Activated T-helper 1 cell treated with anti-CD3 and anti-CD28 coated beads, Interleukin-12 subunit alpha, Interleukin-12 subunit beta, Interleukin-2, Interleukin-4 antibody, amounts not matched to agents 30 ng/mL and 10 ng/mL and 1 ng/mL, durations not matched to agents 14 hours and 24 hours and 36 hours (primary cell): Measurements from ENCODE around the gene SLC34A3. TPM values are rescaled to one million over a fixed set of nuclear protein-coding genes. Genes with fewer than 3 reads are reported as not detected.

Experiments used
- DNase-seq: peaks from one replicate; pipeline ENCODE4 v3.0.0; 2021; ENCODE audit warnings: low spot score
- H3K27ac Mint-ChIP-seq: one replicate; pipeline ENCODE4 v1.8.0; 2021; ENCODE audit warnings: mild to moderate bottlenecking, mixed read lengths
- H3K27me3 Mint-ChIP-seq: one replicate; pipeline ENCODE4 v1.8.0; 2022; ENCODE audit warnings: mild to moderate bottlenecking, moderate library complexity, mixed read lengths; ENCODE audit not compliant: insufficient read depth
- H3K36me3 Mint-ChIP-seq: one replicate; pipeline ENCODE4 v1.8.0; 2021; ENCODE audit warnings: low read depth, mixed read lengths
- H3K4me1 Mint-ChIP-seq: one replicate; pipeline ENCODE4 v1.8.0; 2021; ENCODE audit warnings: low read depth, mixed read lengths
- H3K4me3 Mint-ChIP-seq: one replicate; pipeline ENCODE4 v1.8.0; 2021; ENCODE audit warnings: mild to moderate bottlenecking, moderate library complexity, mixed read lengths
- H3K9me3 Mint-ChIP-seq: one replicate; pipeline ENCODE4 v1.8.0; 2021; ENCODE audit warnings: mixed read lengths
- intact Hi-C: fragments of 100-400 bp; cut with micrococcal nuclease; formaldehyde crosslinking; loops from one replicate; pipeline ENCODE4 v1.15.1; 2024
- total RNA-seq: library from RNA; stranded (reverse); gene quantifications from 2 replicates; pipeline ENCODE4 v1.2.3, GENCODE V29; 2022

SLC34A3 gene
- total RNA-seq, 1 donor from 2014 or later, result not detected

DNA sequence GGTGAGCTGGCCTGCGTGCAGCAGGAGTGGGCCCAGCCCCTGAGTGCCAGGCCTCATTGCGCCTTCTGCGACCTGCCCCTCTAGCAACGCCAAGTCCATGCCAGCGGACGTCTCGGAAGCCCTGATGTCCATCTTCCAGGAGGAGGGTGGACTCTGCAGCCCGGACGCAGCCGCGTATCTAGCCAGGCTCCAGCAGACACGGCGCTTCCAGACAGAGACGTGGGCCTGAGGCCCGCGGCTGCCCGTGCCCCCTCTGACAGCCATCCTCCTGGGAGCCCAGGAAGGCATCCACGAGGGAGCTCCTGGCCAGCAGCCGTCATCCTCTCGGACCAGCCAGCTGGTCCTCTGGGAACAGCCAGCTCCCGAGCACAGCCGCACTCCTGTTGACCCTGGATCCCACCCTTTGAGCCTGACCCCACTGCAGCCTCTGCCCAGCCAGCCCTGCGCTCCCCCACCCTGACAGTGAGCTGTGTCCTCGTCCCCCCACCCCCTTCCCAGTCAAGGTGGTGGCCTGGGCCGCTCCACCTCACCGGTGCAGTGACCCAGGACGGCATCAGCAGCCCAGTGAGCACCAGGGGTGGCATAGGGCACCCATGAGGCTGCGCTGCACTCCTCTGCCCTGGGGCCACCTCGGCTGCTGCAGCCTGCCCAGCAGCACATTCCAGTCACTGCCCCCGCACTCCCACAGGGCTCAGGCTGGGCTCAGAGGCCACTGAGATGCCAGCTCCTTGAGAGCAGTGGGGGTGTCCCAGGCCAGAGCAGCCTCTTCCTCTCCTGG lies 14.3 kb upstream of the SLC34A3 start:
- Mint-ChIP-seq H3K9me3 (no peaks in the 10 kb centered on the region), H3K27ac (no peak overlapping the region), H3K36me3 (peaks cover 1% of the 10 kb centered on the region), H3K27me3 (no peaks in the 10 kb centered on the region), H3K4me1 (no peaks in the 10 kb centered on the region), H3K4me3 (no peak overlapping the region)
- intact Hi-C loops, result no loop called here
- DNase-seq, result no peak

GRCh38 chr9:137217276-137218211 lies 13.2 kb upstream of the SLC34A3 start:
- no peak overlapping the region for H3K4me3 Mint-ChIP-seq
- no peaks in the 10 kb centered on the region for H3K27me3 Mint-ChIP-seq
- H3K27ac Mint-ChIP-seq, result no peak overlapping the region

DNA sequence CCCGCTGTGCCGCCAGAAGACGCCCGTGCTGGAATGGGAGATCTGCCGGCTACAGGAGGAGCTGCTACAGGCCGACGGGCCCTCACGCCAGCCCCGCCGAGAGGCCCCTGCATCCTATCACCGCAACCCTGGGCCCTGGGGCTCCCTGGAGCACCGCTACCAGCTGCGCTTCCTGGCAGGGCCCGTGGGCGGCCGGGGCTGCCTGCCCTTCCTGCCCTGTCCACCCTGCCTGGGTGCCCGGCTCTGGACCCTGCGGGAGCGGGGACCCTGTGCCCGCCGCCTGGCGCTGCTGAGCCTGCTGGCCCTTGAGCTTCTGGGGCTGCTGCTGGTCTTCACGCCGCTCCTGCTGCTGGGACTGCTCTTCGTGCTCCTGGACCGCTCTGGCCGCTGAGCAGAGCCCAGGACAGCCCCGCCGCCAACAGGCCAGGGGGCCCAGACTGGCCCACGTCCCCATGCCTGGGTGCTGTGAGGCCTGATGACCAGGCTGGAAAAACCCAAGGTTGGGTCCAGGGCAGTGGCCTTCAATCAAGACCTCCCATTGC lies 12.4 kb upstream of the SLC34A3 start:
- Mint-ChIP-seq H3K27ac (no peak overlapping the region), H3K27me3 (no peaks in the 10 kb centered on the region), H3K4me1 (no peaks in the 10 kb centered on the region), H3K4me3 (no peak overlapping the region), H3K36me3 (peaks cover 1% of the 10 kb centered on the region), H3K9me3 (no peaks in the 10 kb centered on the region)
- DNase-seq, result no peak
- intact Hi-C loops, result no loop called here

More at GRCh38 chr9:137217276-137218211, 13.2 kb upstream of the SLC34A3 start:
- H3K36me3 Mint-ChIP-seq, result peaks cover 1% of the 10 kb centered on the region
- intact Hi-C loops, result no loop called here
- no peak for DNase-seq
- no peaks in the 10 kb centered on the region for H3K4me1 Mint-ChIP-seq
- no peaks in the 10 kb centered on the region for H3K9me3 Mint-ChIP-seq

DNA sequence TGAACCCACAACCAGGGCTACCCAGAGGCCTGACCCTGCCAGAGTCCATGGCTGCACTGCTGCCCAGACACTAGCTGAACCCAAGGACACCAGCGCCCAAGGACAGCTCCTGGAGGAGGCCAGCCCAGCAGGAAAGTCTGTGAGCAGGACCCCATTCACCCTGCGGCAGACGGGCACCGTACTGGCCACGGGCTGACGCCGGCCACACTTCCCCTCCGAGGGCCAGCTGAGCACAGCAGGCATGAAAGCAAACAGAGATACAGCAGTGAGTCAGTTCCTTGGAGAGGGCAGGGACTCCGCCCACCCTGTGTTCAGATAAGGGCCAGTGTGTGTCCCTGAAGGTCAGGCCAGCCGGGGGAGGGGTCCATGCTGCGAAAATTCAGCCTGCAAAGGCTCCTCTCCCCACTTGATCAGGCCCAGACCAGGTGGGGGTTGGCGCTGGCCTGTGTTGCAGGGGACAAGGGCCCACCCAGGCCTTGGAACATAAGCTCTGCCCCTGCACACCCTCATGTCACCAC lies 11.9 kb upstream of the SLC34A3 start:
- Mint-ChIP-seq H3K4me3 (no peak overlapping the region), H3K9me3 (no peaks in the 10 kb centered on the region), H3K27me3 (no peaks in the 10 kb centered on the region), H3K27ac (no peak overlapping the region), H3K36me3 (peaks cover 1% of the 10 kb centered on the region), H3K4me1 (no peaks in the 10 kb centered on the region)
- intact Hi-C loops, result no loop called here
- no peak for DNase-seq

DNA sequence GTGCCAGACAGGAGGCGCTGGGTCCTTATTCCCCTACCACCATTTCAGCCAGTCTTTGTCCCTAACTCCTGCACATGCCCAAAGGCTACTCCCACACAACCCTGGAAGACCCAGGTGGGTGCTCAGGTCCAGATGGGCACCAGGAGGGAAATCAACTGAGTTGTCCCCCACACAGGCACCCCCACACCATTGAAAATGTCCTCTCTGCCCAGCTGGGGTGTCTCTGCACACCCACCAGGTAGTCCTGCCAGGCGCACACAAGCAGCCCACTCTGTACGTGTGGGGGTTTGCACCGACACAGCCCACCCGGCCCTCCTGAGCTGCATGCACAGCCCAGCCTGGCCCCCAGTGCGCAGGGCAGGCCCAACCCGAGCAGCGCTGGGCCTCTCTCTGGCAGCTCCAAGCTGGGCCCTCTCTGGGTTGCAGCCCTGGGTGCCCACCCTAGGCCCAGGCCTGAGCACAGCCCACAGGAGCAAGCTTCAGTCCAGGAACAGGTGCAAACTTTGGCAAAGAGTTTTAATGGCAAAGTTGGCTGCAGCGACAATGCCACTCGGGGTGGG lies 10.9 kb upstream of the SLC34A3 start:
- Mint-ChIP-seq H3K4me3 (no peak overlapping the region), H3K9me3 (no peaks in the 10 kb centered on the region), H3K36me3 (peaks cover 1% of the 10 kb centered on the region), H3K27ac (no peak overlapping the region), H3K27me3 (no peaks in the 10 kb centered on the region), H3K4me1 (no peaks in the 10 kb centered on the region)
- intact Hi-C loops, result loop anchor here (5.0 kb wide), 1 partner anchor 193 kb away; the partner anchor contains the start of gene ABCA2
- DNase-seq, result no peak

- Mint-ChIP-seq H3K4me1 (no peaks in the 10 kb centered on the region), H3K36me3 (no peaks in the 10 kb centered on the region), H3K9me3 (no peaks in the 10 kb centered on the region), H3K4me3 (peak overlapping the region; percentile 62), H3K27ac (no peak overlapping the region), H3K27me3 (no peaks in the 10 kb centered on the region)
- no peak for DNase-seq
- intact Hi-C loops, result loop anchor here (5.0 kb wide), 1 partner anchor 193 kb away; the partner anchor contains the start of gene ABCA2
Measured at GRCh38 chr9:137220317-137221094, 10.2 kb upstream of the SLC34A3 start.

- H3K4me1 Mint-ChIP-seq, result no peaks in the 10 kb centered on the region
Measured at GRCh38 chr9:137221095-137221505, 9.6 kb upstream of the SLC34A3 start.

DNA sequence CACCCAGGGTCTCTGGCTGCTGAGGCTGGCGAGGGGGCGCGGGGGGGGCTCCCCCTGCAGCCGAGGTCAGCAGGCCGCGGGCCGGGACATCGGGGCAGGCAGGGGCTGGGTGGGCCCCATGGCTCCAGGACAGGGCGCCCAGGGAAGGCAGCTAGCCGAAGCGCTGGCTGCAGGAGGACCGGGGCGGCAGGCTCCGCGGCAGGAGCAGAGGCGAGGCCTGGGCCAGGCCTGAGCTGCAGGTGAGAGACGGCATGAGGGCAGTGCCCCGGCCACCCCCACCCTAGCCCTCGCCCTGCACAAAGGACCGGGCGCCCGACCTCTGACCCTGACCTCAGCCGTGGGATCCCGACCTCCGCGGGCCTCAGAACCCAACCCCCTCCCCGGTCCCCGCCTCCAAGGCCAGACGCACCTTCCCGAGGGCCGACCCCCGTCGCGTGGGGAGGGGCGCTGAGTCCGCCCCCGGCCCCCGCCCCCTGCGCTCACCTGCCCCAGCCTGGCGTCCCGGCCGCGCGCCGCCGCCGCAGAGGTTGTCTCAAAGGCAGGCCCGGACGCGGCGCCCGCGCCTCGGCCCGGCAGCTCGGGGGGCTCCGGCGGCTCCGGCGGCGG lies 9.1 kb upstream of the SLC34A3 start:
- intact Hi-C loops, result loop anchor here (2.0 to 5.0 kb wide), 4 partner anchors 65 to 683 kb away; partner anchors contain the start of genes ABCA2 and PHPT1
- no peaks in the 10 kb centered on the region for H3K4me1 Mint-ChIP-seq
- DNase-seq, result no peak

More at GRCh38 chr9:137221095-137221505, 9.6 kb upstream of the SLC34A3 start:
- intact Hi-C loops, result loop anchor here (5.0 kb wide), 1 partner anchor 194 kb away; the partner anchor contains the start of gene ABCA2
- peak overlapping the region; percentile 62 for H3K4me3 Mint-ChIP-seq
- H3K27me3 Mint-ChIP-seq, result no peaks in the 10 kb centered on the region
- no peak overlapping the region for H3K27ac Mint-ChIP-seq
- no peak for DNase-seq
- no peaks in the 10 kb centered on the region for H3K36me3 Mint-ChIP-seq
- no peaks in the 10 kb centered on the region for H3K9me3 Mint-ChIP-seq

DNA sequence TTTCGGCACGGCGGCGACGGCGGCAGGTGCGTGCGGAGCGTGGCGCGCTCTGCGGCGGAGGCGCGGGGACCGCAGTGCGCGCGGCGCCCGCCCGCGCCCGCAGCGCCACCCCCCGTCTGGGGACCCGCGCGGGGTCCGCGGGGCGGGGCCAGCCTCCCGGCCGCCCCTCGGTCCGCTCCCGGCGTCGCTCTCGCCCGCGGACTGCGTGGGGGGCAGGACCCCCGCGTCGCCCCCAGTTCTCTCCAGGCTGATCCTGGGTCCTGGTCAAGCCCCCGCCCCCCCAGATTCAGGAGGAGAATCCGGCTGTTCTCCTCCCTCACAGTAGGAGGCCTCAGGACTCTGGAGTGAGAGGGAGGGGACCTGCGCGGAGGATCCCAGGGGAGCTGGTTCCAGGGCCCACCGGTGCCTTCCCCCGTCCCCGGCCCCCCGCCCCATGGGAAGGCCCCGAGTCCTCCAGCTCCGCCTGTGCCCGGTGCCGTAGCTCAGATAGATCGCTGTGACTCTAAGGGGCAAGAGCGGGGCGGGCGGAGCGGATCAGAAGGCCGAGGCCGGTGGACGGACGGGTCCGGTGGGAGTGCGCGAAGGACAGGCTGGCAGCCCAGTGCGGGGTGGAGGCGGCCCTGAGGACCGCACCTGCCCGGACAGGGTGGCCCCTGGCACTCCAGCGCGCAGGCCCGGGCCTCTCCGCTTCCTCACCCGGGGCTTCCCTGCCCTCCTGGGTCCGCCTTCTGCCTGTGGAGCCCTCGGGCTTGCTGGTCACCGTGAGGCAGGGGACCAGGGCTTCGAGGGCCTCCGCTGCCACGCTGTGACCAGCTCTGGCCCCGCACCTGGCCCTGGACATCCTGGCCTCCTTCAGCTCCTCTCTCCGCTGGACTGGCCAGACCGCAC lies 8.3 kb upstream of the SLC34A3 start, which contains the start of gene RNF208:
TSS of gene RNF208 (minus strand) at position 51 of the 888 bp plus-strand sequence. CDS start 1,028 bp downstream, outside the sequence.
- H3K4me3 Mint-ChIP-seq, result peak within 1 kb of the TSS; percentile 84
- DNase-seq, result peak; percentile 11
- intact Hi-C loops, result loop anchor here (1.0 to 5.0 kb wide), 14 partner anchors 14 to 684 kb away; partner anchors contain the start of genes ABCA2, ANAPC2, EDF1 and NDOR1
- no peaks in the 10 kb centered on the region for H3K27me3 Mint-ChIP-seq
- peaks cover 1% of the 10 kb centered on the region for H3K4me1 Mint-ChIP-seq
- peak within 1 kb of the TSS; percentile 78 for H3K27ac Mint-ChIP-seq
- H3K9me3 Mint-ChIP-seq, result no peaks in the 10 kb centered on the region
- no peaks in the 10 kb centered on the region for H3K36me3 Mint-ChIP-seq

More for the DNA sequence above, 9.1 kb upstream of the SLC34A3 start:
- Mint-ChIP-seq H3K36me3 (no peaks in the 10 kb centered on the region), H3K27ac (no peak overlapping the region), H3K4me3 (no peak overlapping the region), H3K9me3 (no peaks in the 10 kb centered on the region), H3K27me3 (no peaks in the 10 kb centered on the region)

GRCh38 chr9:137223078-137223970 lies 7.4 kb upstream of the SLC34A3 start:
- intact Hi-C loops, result loop anchor here (1.0 to 5.0 kb wide), 14 partner anchors 13 to 685 kb away; partner anchors contain the start of genes ABCA2, ANAPC2, EDF1 and NDOR1
- Mint-ChIP-seq H3K4me1 (peaks cover 5% of the 10 kb centered on the region), H3K9me3 (no peaks in the 10 kb centered on the region), H3K36me3 (no peaks in the 10 kb centered on the region), H3K27ac (peak overlapping the region; percentile 78), H3K27me3 (no peaks in the 10 kb centered on the region), H3K4me3 (peak overlapping the region; percentile 84)
- DNase-seq, result peak; percentile 98
